Transverse colon (tissue), 4 donors: ENCODE measurements around the gene AOPEP. TPM values are rescaled to one million over a fixed set of nuclear protein-coding genes. Genes with fewer than 3 reads are reported as not detected.

Experiments
- DNase-seq: peaks from one replicate; pipeline ENCODE4 v3.0.0-alpha.2; 2019
- H3K27ac ChIP-seq, 4 donors: fragments of 200-600 bp; sonication (generic); 2 replicates each; pipeline ENCODE4 v1.5.1; 2016 to 2018; ENCODE audit warnings: inconsistent platforms in 4 of 4
- H3K27me3 ChIP-seq: fragments of 200-600 bp; sonication (generic); 2 replicates; pipeline ENCODE4 v1.5.1; 2017; ENCODE audit warnings: inconsistent platforms
- H3K36me3 ChIP-seq, 4 donors: fragments of 200-600 bp; sonication (generic); 2 replicates each; pipeline ENCODE4 v1.5.1; 2017 to 2019; ENCODE audit warnings: inconsistent platforms in 4 of 4
- H3K4me1 ChIP-seq, 4 donors: fragments of 200-600 bp; sonication (generic); 2 replicates each; pipeline ENCODE4 v1.5.1; 2017 to 2020; ENCODE audit warnings: inconsistent platforms in 4 of 4
- H3K4me3 ChIP-seq, 4 donors: fragments of 200-600 bp; sonication (generic); 1 replicate in 1 of 4; 2 replicates in 3 of 4; pipeline versions ENCODE4 v1.5.1 to v1.6.1; 2017 to 2019; ENCODE audit warnings: inconsistent platforms in 4 of 4
- H3K9me3 ChIP-seq, 2 donors: fragments of 200-600 bp; sonication (generic); 2 replicates each; pipeline ENCODE4 v1.5.1; 2017 to 2019; ENCODE audit warnings: inconsistent platforms in 2 of 2
- EP300 ChIP-seq: sonication (generic); formaldehyde crosslinking; IDR thresholded peaks from one replicate; pipeline ENCODE4 v1.6.1; 2017; ENCODE audit warnings: antibody characterized with exemption, low read depth
- POLR2A ChIP-seq: fragments of 450-650 bp; IDR thresholded peaks from one replicate; pipeline ENCODE4 v1.6.1; 2016; ENCODE audit warnings: antibody characterized with exemption, mild to moderate bottlenecking, moderate library complexity
- POLR2AphosphoS5 ChIP-seq, 3 donors: sonication (generic); formaldehyde crosslinking; IDR thresholded peaks; one replicate each; pipeline ENCODE4 v1.6.1; 2016; ENCODE audit warnings: antibody characterized with exemption in 3 of 3
- WGBS, 2 donors: methylation state at CpG; one replicate each; pipeline ENCODE4 v1.1.5; 2018; ENCODE audit warnings: low coverage in 1 of 2; 5-methylcytosine and 5-hydroxymethylcytosine counted together
- in situ Hi-C, 4 donors: fragments of 200-750 bp; cut with MboI; loops; one replicate each; pipeline versions ENCODE4 v1.15.0 to v1.15.1; 2017; ENCODE audit warnings: low sequenced_read_pairs in 3 of 4, low pct_ligation_motif_present in 1 of 4, low pct_unique_long_range_greater_than_20kb in 1 of 4
- intact Hi-C: fragments of 100-400 bp; cut with DNase I; formaldehyde crosslinking; loops from one replicate; pipeline ENCODE4 v1.15.1; 2023; ENCODE audit warnings: low total_unique reads
- total RNA-seq, 4 donors: library from RNA; depleted of rRNA; stranded (reverse); fragments of >200 nt; gene quantifications; one replicate each; pipeline ENCODE4 v1.1.0, GENCODE V29; 2016
- TF ChIP-seq, protein P1 (sequence below), 5 experiments: fragments of 200-600 bp in 3 of 5; fragments of 450-650 bp in 2 of 5; sonication (generic) in 3 of 5; IDR thresholded peaks; 1 replicate in 2 of 5; 2 replicates in 3 of 5; pipeline ENCODE4 v1.5.1; 2016 to 2017; ENCODE audit warnings: antibody characterized with exemption in 5 of 5, inconsistent platforms in 3 of 5, mild to moderate bottlenecking in 2 of 5, moderate library complexity in 1 of 5

Gene AOPEP
- 100 to 1,000 TPM in 1 of 4 donors, 10 to 100 TPM in 3; 53.0 to 129 (median 92.7) TPM for total RNA-seq

GRCh38 chr9:94726495-94727191 lies at the start of gene AOPEP:
AOPEP (plus strand) TSS chr9:94726699; CDS start chr9:94759784, 33,085 bp downstream.
- H3K27ac ChIP-seq: peak within 1 kb of the TSS; percentile 74 to 89 (median 88)
- peak within 1 kb of the TSS; percentile 49 to 92 (median 60) for H3K4me3 ChIP-seq
- peak; percentile 100 for DNase-seq
- no peaks in the 10 kb centered on the region for H3K9me3 ChIP-seq
- TF ChIP-seq, protein P1, sequence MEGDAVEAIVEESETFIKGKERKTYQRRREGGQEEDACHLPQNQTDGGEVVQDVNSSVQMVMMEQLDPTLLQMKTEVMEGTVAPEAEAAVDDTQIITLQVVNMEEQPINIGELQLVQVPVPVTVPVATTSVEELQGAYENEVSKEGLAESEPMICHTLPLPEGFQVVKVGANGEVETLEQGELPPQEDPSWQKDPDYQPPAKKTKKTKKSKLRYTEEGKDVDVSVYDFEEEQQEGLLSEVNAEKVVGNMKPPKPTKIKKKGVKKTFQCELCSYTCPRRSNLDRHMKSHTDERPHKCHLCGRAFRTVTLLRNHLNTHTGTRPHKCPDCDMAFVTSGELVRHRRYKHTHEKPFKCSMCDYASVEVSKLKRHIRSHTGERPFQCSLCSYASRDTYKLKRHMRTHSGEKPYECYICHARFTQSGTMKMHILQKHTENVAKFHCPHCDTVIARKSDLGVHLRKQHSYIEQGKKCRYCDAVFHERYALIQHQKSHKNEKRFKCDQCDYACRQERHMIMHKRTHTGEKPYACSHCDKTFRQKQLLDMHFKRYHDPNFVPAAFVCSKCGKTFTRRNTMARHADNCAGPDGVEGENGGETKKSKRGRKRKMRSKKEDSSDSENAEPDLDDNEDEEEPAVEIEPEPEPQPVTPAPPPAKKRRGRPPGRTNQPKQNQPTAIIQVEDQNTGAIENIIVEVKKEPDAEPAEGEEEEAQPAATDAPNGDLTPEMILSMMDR (IDR thresholded peaks at IDR 0.05): no peak
- TF ChIP-seq POLR2AphosphoS5 (IDR thresholded peaks at IDR 0.05) (peak; percentile 86 to 94 (median 89)), POLR2A (peak; percentile 91), EP300 (no peak)
- WGBS, 2 donors: 1% methylated on average over 45 of the region's 52 CpGs; no CpG with 5 or more reads in 1 of the 2 donors
- intact Hi-C loops: no loop called here
- peaks cover 3 to 11% (median 6%) of the 10 kb centered on the region in 4 donors for H3K4me1 ChIP-seq
- no peaks in the 10 kb centered on the region for H3K36me3 ChIP-seq
- H3K27me3 ChIP-seq: no peaks in the 10 kb centered on the region
- in situ Hi-C loops: no loop called here

DNA sequence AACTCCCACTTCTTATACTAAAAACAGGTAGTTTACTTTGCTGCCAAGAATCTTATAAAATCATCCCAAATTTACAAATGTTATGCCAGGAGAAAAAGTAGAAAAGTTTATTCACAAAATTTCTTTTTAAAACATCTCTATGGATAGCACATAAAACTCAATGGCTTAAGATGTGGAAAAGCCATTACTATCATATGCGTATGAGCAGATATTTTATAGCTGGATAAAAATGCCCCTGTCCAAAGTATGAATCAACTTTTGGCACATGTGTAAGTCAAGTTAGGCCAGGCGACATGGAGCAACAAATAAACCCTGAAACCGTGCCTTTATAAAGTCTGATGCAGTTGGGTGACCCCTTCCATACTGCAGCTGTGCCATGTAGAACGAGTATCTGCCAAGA lies 48.6 kb upstream of the AOPEP start:
- in situ Hi-C loops (no loop called here), intact Hi-C loops (no loop called here)
- H3K4me3 ChIP-seq: no peak overlapping the region
- no peaks in the 10 kb centered on the region for H3K36me3 ChIP-seq
- H3K9me3 ChIP-seq: no peaks in the 10 kb centered on the region
- TF ChIP-seq POLR2AphosphoS5 (IDR thresholded peaks at IDR 0.05): no peak
- TF ChIP-seq POLR2A: no peak
- no peak for TF ChIP-seq EP300
- TF ChIP-seq, protein P1 (IDR thresholded peaks at IDR 0.05): no peak
- H3K27ac ChIP-seq: no peak overlapping the region
- H3K4me1 ChIP-seq: no peaks in the 10 kb centered on the region
- 69 to 77% methylated on average over 2 to 4 of the region's 4 CpGs for WGBS, 2 donors
- no peaks in the 10 kb centered on the region for H3K27me3 ChIP-seq
- no peak for DNase-seq

GRCh38 chr9:94679587-94679986 lies 46.9 kb upstream of the AOPEP start:
- Histone ChIP-seq H3K9me3 (no peaks in the 10 kb centered on the region), H3K36me3 (no peaks in the 10 kb centered on the region), H3K4me1 (no peaks in the 10 kb centered on the region), H3K4me3 (no peak overlapping the region), H3K27me3 (no peaks in the 10 kb centered on the region), H3K27ac (no peak overlapping the region)
- intact Hi-C loops (no loop called here), in situ Hi-C loops (no loop called here)
- WGBS, 2 donors: 71 to 83% methylated on average over 7 to 8 of the region's 8 CpGs
- TF ChIP-seq POLR2A (no peak), POLR2AphosphoS5 (IDR thresholded peaks at IDR 0.05) (no peak), EP300 (no peak)
- TF ChIP-seq, protein P1 (IDR thresholded peaks at IDR 0.05): no peak
- no peak for DNase-seq

DNA sequence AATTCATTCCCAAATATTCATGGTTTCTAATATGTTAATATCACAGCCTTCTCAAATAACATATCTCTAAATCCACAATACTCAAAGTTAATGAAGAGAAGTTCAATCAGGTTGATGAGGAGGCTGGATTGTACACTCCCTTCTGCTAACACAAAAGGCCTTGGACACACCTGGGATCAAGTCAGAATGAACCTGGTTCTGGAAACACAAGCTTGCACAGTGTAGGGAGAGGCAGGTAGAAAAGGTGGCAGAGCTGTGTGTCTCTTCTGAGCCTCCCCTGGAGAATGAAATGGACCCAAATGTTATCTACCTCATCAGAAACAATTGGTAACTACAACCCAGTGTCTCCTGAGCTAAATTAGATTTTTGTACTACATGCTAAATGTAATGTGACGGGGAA lies 46.5 kb upstream of the AOPEP start:
- 79 to 86% methylated on average over 1 of the region's 1 CpG for WGBS, 2 donors
- H3K9me3 ChIP-seq: no peaks in the 10 kb centered on the region
- H3K4me1 ChIP-seq: no peaks in the 10 kb centered on the region
- no peaks in the 10 kb centered on the region for H3K27me3 ChIP-seq
- DNase-seq: no peak
- TF ChIP-seq EP300 (no peak), POLR2A (no peak), POLR2AphosphoS5 (IDR thresholded peaks at IDR 0.05) (no peak)
- TF ChIP-seq, protein P1 (IDR thresholded peaks at IDR 0.05): no peak
- intact Hi-C loops: loop anchor here (5.0 kb wide), 1 partner anchor 452 kb away; no protein-coding TSS in a partner anchor
- in situ Hi-C loops: loop anchor here (5.0 to 10.0 kb wide), 3 partner anchors 445 to 455 kb away; no protein-coding TSS in a partner anchor
- no peaks in the 10 kb centered on the region for H3K36me3 ChIP-seq
- peak overlapping the region in 1 of 4 donors; percentile 23 for H3K27ac ChIP-seq
- H3K4me3 ChIP-seq: no peak overlapping the region
